ENCODE data around the gene FBXL5.

Gene FBXL5

DNA sequence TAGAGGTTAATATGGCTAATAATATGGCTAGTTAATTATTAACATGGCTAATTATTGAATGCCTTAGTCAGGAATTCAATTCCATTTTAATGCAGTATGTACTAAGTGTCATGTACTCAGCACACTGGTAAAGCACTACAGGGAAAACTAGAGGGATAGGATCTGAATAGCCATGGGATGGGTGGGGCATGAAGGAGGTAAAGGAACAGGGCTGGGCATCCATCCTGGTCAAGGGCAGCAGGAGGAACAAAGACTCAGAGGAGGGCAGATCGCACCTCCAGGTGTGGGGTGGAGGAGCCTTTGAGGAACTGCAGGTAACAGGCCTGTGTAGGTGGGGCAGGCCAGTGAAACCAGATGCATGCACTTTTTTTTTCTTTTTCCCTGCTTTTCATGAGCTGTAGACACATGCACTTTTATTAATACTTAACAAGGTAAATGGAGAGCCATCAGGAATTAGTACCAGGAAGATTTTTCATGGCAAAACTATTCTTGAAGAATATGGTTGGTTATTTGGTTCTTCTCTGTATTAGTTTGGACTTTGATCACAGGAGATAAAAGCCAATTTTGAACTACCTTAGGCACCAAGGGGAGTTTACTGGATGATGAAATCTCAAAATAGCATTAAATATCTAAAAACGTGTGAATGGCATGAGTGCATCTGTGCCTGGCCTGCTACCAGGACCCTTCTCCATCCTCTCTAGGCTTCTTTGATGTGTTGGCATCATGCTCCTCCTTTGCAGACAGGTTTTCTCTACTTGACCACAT, 97.2 kb downstream of the FBXL5 start:
- TF ChIP-seq, protein P1, sequence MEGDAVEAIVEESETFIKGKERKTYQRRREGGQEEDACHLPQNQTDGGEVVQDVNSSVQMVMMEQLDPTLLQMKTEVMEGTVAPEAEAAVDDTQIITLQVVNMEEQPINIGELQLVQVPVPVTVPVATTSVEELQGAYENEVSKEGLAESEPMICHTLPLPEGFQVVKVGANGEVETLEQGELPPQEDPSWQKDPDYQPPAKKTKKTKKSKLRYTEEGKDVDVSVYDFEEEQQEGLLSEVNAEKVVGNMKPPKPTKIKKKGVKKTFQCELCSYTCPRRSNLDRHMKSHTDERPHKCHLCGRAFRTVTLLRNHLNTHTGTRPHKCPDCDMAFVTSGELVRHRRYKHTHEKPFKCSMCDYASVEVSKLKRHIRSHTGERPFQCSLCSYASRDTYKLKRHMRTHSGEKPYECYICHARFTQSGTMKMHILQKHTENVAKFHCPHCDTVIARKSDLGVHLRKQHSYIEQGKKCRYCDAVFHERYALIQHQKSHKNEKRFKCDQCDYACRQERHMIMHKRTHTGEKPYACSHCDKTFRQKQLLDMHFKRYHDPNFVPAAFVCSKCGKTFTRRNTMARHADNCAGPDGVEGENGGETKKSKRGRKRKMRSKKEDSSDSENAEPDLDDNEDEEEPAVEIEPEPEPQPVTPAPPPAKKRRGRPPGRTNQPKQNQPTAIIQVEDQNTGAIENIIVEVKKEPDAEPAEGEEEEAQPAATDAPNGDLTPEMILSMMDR (IDR thresholded peaks at IDR 0.05; ENCODE audit: low read depth, low read length), result no peak
- DNase-seq (ENCODE audit: low read depth in 2 of 2), result no peak
- no peak overlapping the region for H3K4me3 ChIP-seq (replicated peaks in 1 of 2; ENCODE audit: low read depth in 2 of 2, low read length in 2 of 2)

DNA sequence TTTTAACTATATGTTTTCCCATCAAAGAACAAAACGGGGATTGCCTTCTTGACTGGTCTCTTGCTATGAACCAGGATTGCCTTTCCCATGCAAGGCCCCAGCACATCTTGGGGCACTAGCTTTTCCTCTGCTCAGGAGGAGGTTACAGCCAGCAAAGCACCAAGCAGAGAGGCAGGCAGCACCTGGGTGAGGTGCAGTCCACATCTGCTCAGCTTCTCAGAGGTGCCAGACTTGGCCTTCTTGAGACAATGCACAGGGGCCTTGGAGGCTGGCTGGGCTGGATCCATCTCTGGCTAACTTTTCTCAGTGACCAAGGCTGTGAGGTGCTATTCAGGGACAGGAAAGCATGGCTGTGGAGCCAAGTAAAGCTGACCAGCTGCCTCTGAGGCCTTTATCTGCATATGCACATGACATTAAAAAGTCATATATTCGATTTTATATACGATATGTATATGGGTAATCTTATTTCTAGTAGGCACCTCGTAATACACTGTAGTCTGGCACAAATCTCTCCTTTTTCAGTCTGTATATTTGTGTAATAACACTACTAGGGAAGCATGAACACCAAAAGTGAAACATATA, 98.6 kb downstream of the FBXL5 start:
- H3K4me3 ChIP-seq (replicated peaks in 1 of 2; ENCODE audit: low read depth in 2 of 2, low read length in 2 of 2), result no peak overlapping the region
- TF ChIP-seq, protein P1 (IDR thresholded peaks at IDR 0.05; ENCODE audit: low read depth, low read length), result no peak
- no peak for DNase-seq (ENCODE audit: low read depth in 2 of 2)

All from cardiac fibroblast (primary cell).